SK-N-SH (cell line): ENCODE results near the gene OTOP2. TPM values are rescaled to one million over a fixed set of nuclear protein-coding genes. Genes with fewer than 3 reads are reported as not detected.

Experiments used
- CTCF ChIA-PET: fragments of 300-600, 350-600 bp; formaldehyde crosslinking; extraction: SDS; loops from one replicate; lab custom pipeline; 2021; lab: Yijun Ruan, JAX
- POLR2A ChIA-PET: fragments of 350-600 bp; sonication (Branson Sonifier 250); formaldehyde crosslinking; extraction: SDS; loops from one replicate; lab custom pipeline; 2020; ENCODE audit warnings: antibody characterized with exemption, inconsistent platforms; lab: Yijun Ruan, JAX
- DNase-seq: peaks from one replicate; pipeline ENCODE4 v3.0.0; 2012
- H2AFZ ChIP-seq: fragments of 200-600 bp; sonication (generic); 2 replicates; pipeline ENCODE4 v1.8.1; 2016; ENCODE audit warnings: antibody characterized with exemption, mild to moderate bottlenecking, low read depth
- H3F3A ChIP-seq: fragments of 200-600 bp; sonication (generic); replicated peaks from 2 replicates; pipeline ENCODE3; 2016; ENCODE audit warnings: antibody characterized with exemption, mild to moderate bottlenecking; ENCODE audit not compliant: insufficient read depth
- H3K27ac ChIP-seq, 2 experiments: fragments of 200-500 bp in 1 of 2; fragments of 200-600 bp in 1 of 2; sonication (Bioruptor generic) in 1 of 2; sonication (generic), shearing (Covaris generic) in 1 of 2; 2 replicates each; pipeline versions ENCODE4 v1.5.1 to v1.6.1; 2014 to 2016; ENCODE audit warnings: low read depth in 2 of 2, inconsistent platforms in 1 of 2, low read length in 1 of 2, mild to moderate bottlenecking in 1 of 2, mixed read lengths in 1 of 2
- H3K27me3 ChIP-seq: fragments of 200-600 bp; sonication (generic), shearing (Covaris generic); 2 replicates; pipeline ENCODE4 v1.6.1; 2016; ENCODE audit warnings: mixed run types; ENCODE audit not compliant: insufficient read depth
- H3K36me3 ChIP-seq, 2 experiments: fragments of 200-500 bp in 1 of 2; fragments of 200-600 bp in 1 of 2; sonication (Bioruptor generic) in 1 of 2; sonication (generic) in 1 of 2; replicated peaks in 1 of 2; 2 replicates each; pipeline versions ENCODE3 to v1.5.1; 2014 to 2016; ENCODE audit warnings: low read length in 1 of 2, mild to moderate bottlenecking in 1 of 2; ENCODE audit not compliant: insufficient read depth in 2 of 2, control insufficient read depth in 1 of 2
- H3K4me1 ChIP-seq, 2 experiments: fragments of 200-500 bp in 1 of 2; fragments of 200-600 bp in 1 of 2; sonication (Bioruptor generic) in 1 of 2; sonication (generic), shearing (Covaris generic) in 1 of 2; 2 replicates each; pipeline versions ENCODE4 v1.5.1 to v1.6.1; 2014 to 2016; ENCODE audit warnings: low read depth in 1 of 2, low read length in 1 of 2, mixed run types in 1 of 2; ENCODE audit not compliant: insufficient read depth in 2 of 2, control insufficient read depth in 1 of 2
- H3K4me2 ChIP-seq: fragments of 200-600 bp; sonication (generic), shearing (Covaris generic); 2 replicates; pipeline ENCODE4 v1.6.1; 2017; ENCODE audit warnings: mixed run types
- H3K4me3 ChIP-seq, 2 experiments: fragments of 200-500 bp in 1 of 2; fragments of 200-600 bp in 1 of 2; sonication (Bioruptor generic) in 1 of 2; sonication (generic), shearing (Covaris generic) in 1 of 2; 2 replicates each; pipeline versions ENCODE4 v1.5.1 to v1.8.1; 2014 to 2016; ENCODE audit warnings: low read depth in 2 of 2, inconsistent platforms in 1 of 2, low read length in 1 of 2, mild to moderate bottlenecking in 1 of 2, mixed read lengths in 1 of 2, moderate library complexity in 1 of 2
- H3K79me2 ChIP-seq: fragments of 200-600 bp; sonication (generic); 2 replicates; pipeline ENCODE4 v1.8.1; 2017; ENCODE audit warnings: mild to moderate bottlenecking; ENCODE audit not compliant: insufficient read depth
- H3K9ac ChIP-seq: fragments of 200-600 bp; sonication (generic); 2 replicates; pipeline ENCODE4 v1.6.1; 2017; ENCODE audit warnings: mixed run types
- H3K9me2 ChIP-seq: fragments of 200-600 bp; sonication (generic); 2 replicates; pipeline ENCODE4 v1.6.1; 2017; ENCODE audit warnings: mixed run types
- H3K9me3 ChIP-seq: fragments of 200-600 bp; sonication (generic); 2 replicates; pipeline ENCODE4 v1.6.1; 2017; ENCODE audit warnings: mixed run types, mild to moderate bottlenecking, moderate library complexity
- H4K20me1 ChIP-seq: fragments of 200-600 bp; sonication (generic); 2 replicates; pipeline ENCODE4 v1.6.1; 2017; ENCODE audit warnings: mild to moderate bottlenecking, mixed run types; ENCODE audit not compliant: insufficient read depth
- CHD2 ChIP-seq: fragments of 150-350 bp; IDR thresholded peaks from 2 replicates; pipeline ENCODE4 v1.6.1; 2018; ENCODE audit warnings: low read length; ENCODE audit not compliant: partially characterized antibody
- ELF1 ChIP-seq: IDR thresholded peaks from 2 replicates; pipeline ENCODE4 v1.4.0; 2012
- EP300 ChIP-seq, 2 experiments: IDR thresholded peaks; 2 replicates each; pipeline versions ENCODE4 v1.4.0 to v1.6.1; 2012; ENCODE audit warnings: borderline replicate concordance in 1 of 2, low read depth in 1 of 2, low read length in 1 of 2
- EZH2phosphoT487 ChIP-seq: fragments of 200-600 bp; sonication (generic); IDR thresholded peaks from 2 replicates; pipeline ENCODE4 v1.6.1; 2017; ENCODE audit warnings: low read depth, mixed run types, mild to moderate bottlenecking, antibody characterized with exemption, moderate library complexity, borderline replicate concordance
- FOXM1 ChIP-seq: IDR thresholded peaks from 2 replicates; pipeline ENCODE4 v1.4.0; 2012; ENCODE audit warnings: low read depth, mild to moderate bottlenecking
- JUND ChIP-seq: IDR thresholded peaks from 2 replicates; pipeline ENCODE4 v1.4.0; 2012
- NFIC ChIP-seq: IDR thresholded peaks from 2 replicates; pipeline ENCODE4 v1.4.0; 2012; ENCODE audit warnings: borderline replicate concordance
- NRF1 ChIP-seq: IDR thresholded peaks from 2 replicates; pipeline ENCODE4 v1.6.1; 2012; ENCODE audit warnings: low read depth, mild to moderate bottlenecking, low read length
- RFX5 ChIP-seq: IDR thresholded peaks from 2 replicates; pipeline ENCODE4 v1.6.1; 2012; ENCODE audit warnings: mild to moderate bottlenecking, improper control_type of control experiment, low read length
- SIN3A ChIP-seq: IDR thresholded peaks from 2 replicates; pipeline ENCODE4 v1.6.1; 2012; ENCODE audit warnings: low read depth, mild to moderate bottlenecking, low read length, moderate library complexity, borderline replicate concordance
- SMC3 ChIP-seq: IDR thresholded peaks from 2 replicates; pipeline ENCODE4 v1.6.1; 2012; ENCODE audit warnings: low read depth, low read length, improper control_type of control experiment
- TEAD4 ChIP-seq: IDR thresholded peaks from 2 replicates; pipeline ENCODE4 v1.4.0; 2012; ENCODE audit warnings: mild to moderate bottlenecking, borderline replicate concordance; ENCODE audit not compliant: insufficient read depth
- WGBS: methylation state at CpG from one replicate; pipeline ENCODE4 v1.1.6; 2017; ENCODE audit warnings: low lambda C conversion rate; 5-methylcytosine and 5-hydroxymethylcytosine counted together
- polyA plus RNA-seq, 3 experiments: library from polyadenylated mRNA; depleted of rRNA; stranded (reverse); fragments of >200 nt; gene quantifications; 2 replicates each; pipeline ENCODE4 v1.2.3, GENCODE V29; 2012
- TF ChIP-seq, protein P1 (sequence below): IDR thresholded peaks from 2 replicates; pipeline ENCODE4; 2012
- TF ChIP-seq, protein P2 (sequence below): fragments of 200-600 bp; sonication (generic); IDR thresholded peaks from 2 replicates; pipeline ENCODE4 v1.6.1; 2017; ENCODE audit warnings: antibody characterized with exemption, mild to moderate bottlenecking, moderate library complexity
- TF ChIP-seq, protein P3 (sequence below): IDR thresholded peaks from 2 replicates; pipeline ENCODE4 v1.4.0; 2012; ENCODE audit warnings: low read depth, borderline replicate concordance
- TF ChIP-seq, protein P4 (sequence below): IDR thresholded peaks from 2 replicates; pipeline ENCODE4 v1.6.1; 2012; ENCODE audit warnings: mild to moderate bottlenecking, low read depth, low read length, moderate library complexity

OTOP2 gene
- polyA plus RNA-seq, 1 of the 3 experiments (the other 2 are of a cell fraction), result not detected

DNA sequence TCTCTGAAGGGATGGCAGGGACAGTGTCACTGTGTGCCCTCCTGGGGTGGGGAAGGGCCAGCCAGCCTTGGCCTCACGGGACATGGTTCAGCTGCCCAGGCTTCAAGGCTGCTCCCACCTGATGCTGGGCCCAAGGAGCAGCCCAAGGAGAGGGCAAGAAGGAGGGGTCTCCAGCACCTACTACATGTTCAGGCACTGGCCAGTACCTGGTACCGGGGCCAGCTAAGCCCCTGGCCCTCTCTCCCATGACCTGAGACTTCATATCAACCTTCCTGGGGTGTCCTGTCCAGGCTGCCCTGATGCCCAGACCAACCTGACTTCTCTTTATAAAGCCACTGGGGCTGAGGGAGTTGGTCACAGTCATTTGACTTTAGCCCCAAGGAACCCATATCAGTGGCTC is 2.3 kb upstream of the OTOP2 start:
- no peak for DNase-seq
- CTCF ChIA-PET, result interaction anchor here (1.0 to 12.1 kb wide), 11 partner anchors 10 to 280 kb away, joined by 3 to 286 read pairs (median 8); partner anchors contain the start of gene MRPL58
- TF ChIP-seq JUND (no peak), FOXM1 (no peak), ELF1 (no peak), SIN3A (no peak), EP300 (IDR thresholded peaks at IDR 0.05; ENCODE audit: borderline replicate concordance in 1 of 2, low read depth in 1 of 2, low read length in 1 of 2) (no peak), RFX5 (no peak), NFIC (no peak), CHD2 (no peak), NRF1 (no peak), TEAD4 (no peak), SMC3 (no peak), EZH2phosphoT487 (no peak)
- TF ChIP-seq, protein P1, sequence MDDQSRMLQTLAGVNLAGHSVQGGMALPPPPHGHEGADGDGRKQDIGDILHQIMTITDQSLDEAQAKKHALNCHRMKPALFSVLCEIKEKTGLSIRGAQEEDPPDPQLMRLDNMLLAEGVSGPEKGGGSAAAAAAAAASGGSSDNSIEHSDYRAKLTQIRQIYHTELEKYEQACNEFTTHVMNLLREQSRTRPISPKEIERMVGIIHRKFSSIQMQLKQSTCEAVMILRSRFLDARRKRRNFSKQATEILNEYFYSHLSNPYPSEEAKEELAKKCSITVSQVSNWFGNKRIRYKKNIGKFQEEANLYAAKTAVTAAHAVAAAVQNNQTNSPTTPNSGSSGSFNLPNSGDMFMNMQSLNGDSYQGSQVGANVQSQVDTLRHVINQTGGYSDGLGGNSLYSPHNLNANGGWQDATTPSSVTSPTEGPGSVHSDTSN, result no peak
- TF ChIP-seq, protein P2, sequence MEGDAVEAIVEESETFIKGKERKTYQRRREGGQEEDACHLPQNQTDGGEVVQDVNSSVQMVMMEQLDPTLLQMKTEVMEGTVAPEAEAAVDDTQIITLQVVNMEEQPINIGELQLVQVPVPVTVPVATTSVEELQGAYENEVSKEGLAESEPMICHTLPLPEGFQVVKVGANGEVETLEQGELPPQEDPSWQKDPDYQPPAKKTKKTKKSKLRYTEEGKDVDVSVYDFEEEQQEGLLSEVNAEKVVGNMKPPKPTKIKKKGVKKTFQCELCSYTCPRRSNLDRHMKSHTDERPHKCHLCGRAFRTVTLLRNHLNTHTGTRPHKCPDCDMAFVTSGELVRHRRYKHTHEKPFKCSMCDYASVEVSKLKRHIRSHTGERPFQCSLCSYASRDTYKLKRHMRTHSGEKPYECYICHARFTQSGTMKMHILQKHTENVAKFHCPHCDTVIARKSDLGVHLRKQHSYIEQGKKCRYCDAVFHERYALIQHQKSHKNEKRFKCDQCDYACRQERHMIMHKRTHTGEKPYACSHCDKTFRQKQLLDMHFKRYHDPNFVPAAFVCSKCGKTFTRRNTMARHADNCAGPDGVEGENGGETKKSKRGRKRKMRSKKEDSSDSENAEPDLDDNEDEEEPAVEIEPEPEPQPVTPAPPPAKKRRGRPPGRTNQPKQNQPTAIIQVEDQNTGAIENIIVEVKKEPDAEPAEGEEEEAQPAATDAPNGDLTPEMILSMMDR, result no peak
- TF ChIP-seq, protein P3, sequence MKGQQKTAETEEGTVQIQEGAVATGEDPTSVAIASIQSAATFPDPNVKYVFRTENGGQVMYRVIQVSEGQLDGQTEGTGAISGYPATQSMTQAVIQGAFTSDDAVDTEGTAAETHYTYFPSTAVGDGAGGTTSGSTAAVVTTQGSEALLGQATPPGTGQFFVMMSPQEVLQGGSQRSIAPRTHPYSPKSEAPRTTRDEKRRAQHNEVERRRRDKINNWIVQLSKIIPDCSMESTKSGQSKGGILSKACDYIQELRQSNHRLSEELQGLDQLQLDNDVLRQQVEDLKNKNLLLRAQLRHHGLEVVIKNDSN, result no peak
- TF ChIP-seq, protein P4, sequence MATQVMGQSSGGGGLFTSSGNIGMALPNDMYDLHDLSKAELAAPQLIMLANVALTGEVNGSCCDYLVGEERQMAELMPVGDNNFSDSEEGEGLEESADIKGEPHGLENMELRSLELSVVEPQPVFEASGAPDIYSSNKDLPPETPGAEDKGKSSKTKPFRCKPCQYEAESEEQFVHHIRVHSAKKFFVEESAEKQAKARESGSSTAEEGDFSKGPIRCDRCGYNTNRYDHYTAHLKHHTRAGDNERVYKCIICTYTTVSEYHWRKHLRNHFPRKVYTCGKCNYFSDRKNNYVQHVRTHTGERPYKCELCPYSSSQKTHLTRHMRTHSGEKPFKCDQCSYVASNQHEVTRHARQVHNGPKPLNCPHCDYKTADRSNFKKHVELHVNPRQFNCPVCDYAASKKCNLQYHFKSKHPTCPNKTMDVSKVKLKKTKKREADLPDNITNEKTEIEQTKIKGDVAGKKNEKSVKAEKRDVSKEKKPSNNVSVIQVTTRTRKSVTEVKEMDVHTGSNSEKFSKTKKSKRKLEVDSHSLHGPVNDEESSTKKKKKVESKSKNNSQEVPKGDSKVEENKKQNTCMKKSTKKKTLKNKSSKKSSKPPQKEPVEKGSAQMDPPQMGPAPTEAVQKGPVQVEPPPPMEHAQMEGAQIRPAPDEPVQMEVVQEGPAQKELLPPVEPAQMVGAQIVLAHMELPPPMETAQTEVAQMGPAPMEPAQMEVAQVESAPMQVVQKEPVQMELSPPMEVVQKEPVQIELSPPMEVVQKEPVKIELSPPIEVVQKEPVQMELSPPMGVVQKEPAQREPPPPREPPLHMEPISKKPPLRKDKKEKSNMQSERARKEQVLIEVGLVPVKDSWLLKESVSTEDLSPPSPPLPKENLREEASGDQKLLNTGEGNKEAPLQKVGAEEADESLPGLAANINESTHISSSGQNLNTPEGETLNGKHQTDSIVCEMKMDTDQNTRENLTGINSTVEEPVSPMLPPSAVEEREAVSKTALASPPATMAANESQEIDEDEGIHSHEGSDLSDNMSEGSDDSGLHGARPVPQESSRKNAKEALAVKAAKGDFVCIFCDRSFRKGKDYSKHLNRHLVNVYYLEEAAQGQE, result no peak
- Histone ChIP-seq H3K27ac (no peak overlapping the region), H3K4me1 (peaks cover 0 to 19% of the 10 kb centered on the region in 2 experiments; a peak in 1 of 4 replicates), H3K27me3 (peaks cover 53% of the 10 kb centered on the region), H3K9me3 (no peaks in the 10 kb centered on the region), H3K9me2 (no peaks in the 10 kb centered on the region), H3K9ac (no peak overlapping the region), H3K36me3 (no peaks in the 10 kb centered on the region), H3F3A (no peaks in the 10 kb centered on the region), H3K79me2 (no peaks in the 10 kb centered on the region), H2AFZ (no peak overlapping the region), H3K4me2 (no peak overlapping the region), H4K20me1 (peaks cover 3% of the 10 kb centered on the region; the same call in 1 of the 2 replicates), H3K4me3 (no peak overlapping the region)
- POLR2A ChIA-PET, result interaction anchor here (1.0 kb wide), 1 partner anchor 13 kb away, joined by 3 read pairs; no protein-coding TSS in a partner anchor
- 75% methylated on average over 1 of the region's 2 CpGs for WGBS
